HepG2 (cell line): ENCODE data around the gene CIAPIN1. TPM values are rescaled to one million over a fixed set of nuclear protein-coding genes. Genes with fewer than 3 reads are reported as not detected.

Experiments used
- CHCHD3 ChIP-seq: sonication (generic); formaldehyde crosslinking; IDR thresholded peaks from 2 replicates; pipeline ENCODE4 v1.8.0; 2022; ENCODE audit warnings: mild to moderate bottlenecking, missing genetic modification reagents, moderate library complexity
- CHD4 ChIP-seq: fragments of 200-600 bp; sonication (generic); IDR thresholded peaks from 2 replicates; pipeline ENCODE4 v1.7.0; 2017; ENCODE audit warnings: mild to moderate bottlenecking, low read length, borderline replicate concordance
- ELF3 ChIP-seq: IDR thresholded peaks from 2 replicates; pipeline ENCODE4 v1.6.1; 2016; ENCODE audit warnings: missing genetic modification reagents, missing compliant biosample characterization
- ESRRA ChIP-seq: sonication (generic); formaldehyde crosslinking; IDR thresholded peaks from 2 replicates; pipeline ENCODE4 v1.5.1; 2020; ENCODE audit warnings: mild to moderate bottlenecking, low read depth, missing genetic modification reagents
- GABPB1 ChIP-seq: IDR thresholded peaks from 2 replicates; pipeline ENCODE4 v1.6.1; 2016; ENCODE audit warnings: mild to moderate bottlenecking, missing genetic modification reagents, moderate library complexity, missing compliant biosample characterization
- GZF1 ChIP-seq: sonication (generic); formaldehyde crosslinking; IDR thresholded peaks from 2 replicates; pipeline ENCODE4 v1.5.1; 2020; ENCODE audit warnings: mild to moderate bottlenecking, missing genetic modification reagents
- IKZF1 ChIP-seq: fragments of 450-650 bp; IDR thresholded peaks from 2 replicates; pipeline ENCODE4 v1.7.1; 2016
- KAT2B ChIP-seq: fragments of 150-350 bp; IDR thresholded peaks from 2 replicates; pipeline ENCODE4 v1.6.1; 2014; ENCODE audit warnings: low read depth, low read length, borderline replicate concordance
- MAZ ChIP-seq, 2 experiments: sonication (generic) in 1 of 2; formaldehyde crosslinking in 1 of 2; IDR thresholded peaks; 2 replicates each; pipeline versions ENCODE4 v1.5.0 to v1.6.1; 2012 to 2020; ENCODE audit warnings: low read depth in 2 of 2, mild to moderate bottlenecking in 2 of 2, borderline replicate concordance in 1 of 2, improper control_type of control experiment in 1 of 2, low read length in 1 of 2, missing genetic modification reagents in 1 of 2, moderate library complexity in 1 of 2
- MXI1 ChIP-seq: IDR thresholded peaks from 3 replicates; pipeline ENCODE4 v1.6.1; 2012; ENCODE audit warnings: low read depth, low read length, inconsistent platforms, borderline replicate concordance
- NFIC ChIP-seq: IDR thresholded peaks from 2 replicates; pipeline ENCODE4 v1.6.1; 2012; ENCODE audit warnings: mild to moderate bottlenecking, low read length, inconsistent platforms
- RBFOX2 ChIP-seq: fragments of 200-400 bp; formaldehyde crosslinking; IDR thresholded peaks from 2 replicates; pipeline ENCODE4 v1.6.1; 2017; ENCODE audit warnings: low read depth, mild to moderate bottlenecking, low read length
- RELA ChIP-seq: sonication (generic); formaldehyde crosslinking; IDR thresholded peaks from 2 replicates; pipeline ENCODE4 v1.4.0; 2020; ENCODE audit warnings: missing genetic modification reagents
- TAF1 ChIP-seq: sonication (generic); formaldehyde crosslinking; IDR thresholded peaks from 2 replicates; pipeline ENCODE4 v1.4.0; 2020; ENCODE audit warnings: missing genetic modification reagents
- U2AF2 ChIP-seq: fragments of 200-400 bp; formaldehyde crosslinking; IDR thresholded peaks from 2 replicates; pipeline ENCODE4 v1.6.1; 2017; ENCODE audit warnings: low read depth, mild to moderate bottlenecking, low read length
- ZNF274 ChIP-seq: sonication (generic); formaldehyde crosslinking; IDR thresholded peaks from 2 replicates; pipeline ENCODE4 v1.5.1; 2020; ENCODE audit warnings: mild to moderate bottlenecking, missing genetic modification reagents
- polyA plus RNA-seq, 8 experiments: library from polyadenylated mRNA; depleted of rRNA in 3 of 8; stranded (reverse) in 7 of 8; unstranded in 1 of 8; fragments of >200 nt; fragmentation: Illumina TruSeq in 4 of 8; extraction: Trizol in 4 of 8; gene quantifications; 2 replicates each; pipeline versions ENCODE4 v1.2.1 to v1.2.3, GENCODE V29; 2011 to 2016; ENCODE audit warnings: low read depth in 4 of 8, missing spikeins in 1 of 8, mixed read lengths in 1 of 8; ENCODE audit not compliant: insufficient read depth in 1 of 8
- total RNA-seq, 5 experiments: library from RNA; depleted of rRNA; stranded (reverse); fragments of >200 nt; fragmentation: Illumina TruSeq; extraction: Trizol; gene quantifications; 2 replicates each; pipeline ENCODE4 v1.2.3, GENCODE V29; 2016; ENCODE audit warnings: low read depth in 1 of 5
- TF ChIP-seq, protein P1 (sequence below): sonication (generic); formaldehyde crosslinking; IDR thresholded peaks from 2 replicates; pipeline ENCODE4 v1.8.0; 2023; ENCODE audit warnings: mild to moderate bottlenecking, missing genetic modification reagents
- TF ChIP-seq, protein P2 (sequence below): sonication (generic); formaldehyde crosslinking; IDR thresholded peaks from 2 replicates; pipeline ENCODE4 v1.4.0; 2020; ENCODE audit warnings: mild to moderate bottlenecking, missing genetic modification reagents, borderline replicate concordance
- TF ChIP-seq, protein P3 (sequence below): sonication (generic); formaldehyde crosslinking; IDR thresholded peaks from 2 replicates; pipeline ENCODE4 v1.8.1; 2023; ENCODE audit warnings: missing genetic modification reagents, inconsistent platforms, borderline replicate concordance
- TF ChIP-seq, protein P4 (sequence below): sonication (generic); formaldehyde crosslinking; IDR thresholded peaks from 2 replicates; pipeline ENCODE4 v1.8.1; 2023; ENCODE audit warnings: mild to moderate bottlenecking, missing genetic modification reagents
- TF ChIP-seq, protein P5 (sequence below): sonication (generic); formaldehyde crosslinking; IDR thresholded peaks from 2 replicates; pipeline ENCODE4 v1.8.1; 2023; ENCODE audit warnings: missing genetic modification reagents, mild to moderate bottlenecking, borderline replicate concordance
- TF ChIP-seq, protein P6 (sequence below): sonication (generic); formaldehyde crosslinking; IDR thresholded peaks from 2 replicates; pipeline ENCODE4 v1.5.0; 2020; ENCODE audit warnings: mild to moderate bottlenecking, missing genetic modification reagents, borderline replicate concordance

The CIAPIN1 gene
- total and polyA plus RNA-seq, 2 of the 13 experiments (the other 11 are each of a cell fraction or from before 2014, with no cell fraction given): 69.3 to 89.7 TPM

DNA sequence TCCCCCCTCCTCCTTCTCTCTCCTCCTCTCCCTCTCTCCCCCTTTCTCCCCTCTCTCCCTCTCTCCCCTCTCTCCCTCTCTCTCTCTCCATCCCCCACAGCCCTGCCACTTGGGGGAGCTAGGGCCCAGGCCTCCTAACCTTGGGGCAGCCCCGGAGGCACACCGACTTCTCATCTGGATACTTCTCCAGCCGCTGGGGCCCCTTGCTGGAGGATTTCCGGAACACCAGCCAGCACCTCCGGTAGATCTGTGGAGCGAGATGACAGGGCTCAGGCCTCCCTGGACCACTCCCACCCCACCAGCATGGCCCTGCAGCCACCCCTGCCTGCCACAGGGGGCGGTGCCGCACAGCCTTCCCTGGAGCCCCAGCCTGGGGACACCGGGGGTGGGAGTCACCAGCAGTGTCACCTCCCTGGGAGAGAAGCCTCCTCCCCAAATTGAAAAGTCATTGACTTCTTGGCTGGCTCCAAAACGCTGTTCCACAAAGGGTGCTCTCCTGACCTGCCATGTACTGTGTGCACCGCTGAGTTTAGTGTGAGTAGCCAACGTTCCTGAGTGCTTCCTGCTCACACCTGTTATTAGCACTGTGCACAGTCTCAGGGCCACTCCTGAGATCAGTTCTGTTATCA lies 28.6 kb upstream of the CIAPIN1 start (continued):
- no peak for TF ChIP-seq CHD4
- TF ChIP-seq GZF1 (CRISPR knock-in tag): peak; percentile 77; the same call in 1 of the 2 replicates
- TF ChIP-seq, protein P1, sequence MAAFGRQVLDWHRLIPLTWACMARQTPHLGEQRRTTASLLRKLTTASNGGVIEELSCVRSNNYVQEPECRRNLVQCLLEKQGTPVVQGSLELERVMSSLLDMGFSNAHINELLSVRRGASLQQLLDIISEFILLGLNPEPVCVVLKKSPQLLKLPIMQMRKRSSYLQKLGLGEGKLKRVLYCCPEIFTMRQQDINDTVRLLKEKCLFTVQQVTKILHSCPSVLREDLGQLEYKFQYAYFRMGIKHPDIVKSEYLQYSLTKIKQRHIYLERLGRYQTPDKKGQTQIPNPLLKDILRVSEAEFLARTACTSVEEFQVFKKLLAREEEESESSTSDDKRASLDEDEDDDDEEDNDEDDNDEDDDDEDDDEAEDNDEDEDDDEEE: 0 out of 2 replicates have a peak, but pooled peaks have one; percentile 27
- no peak for TF ChIP-seq TAF1 (CRISPR knock-in tag)
- TF ChIP-seq ZNF274 (CRISPR knock-in tag): peak; percentile 53; the same call in 1 of the 2 replicates
- TF ChIP-seq RBFOX2: no peak
- TF ChIP-seq MAZ (IDR thresholded peaks at IDR 0.05; ENCODE audit: borderline replicate concordance, low read depth, low read length): peak; percentile 38; the same call in 1 of the 2 replicates
- no peak for TF ChIP-seq MAZ (CRISPR knock-in tag; IDR thresholded peaks at IDR 0.05; ENCODE audit: low read depth)
- TF ChIP-seq, protein P2, sequence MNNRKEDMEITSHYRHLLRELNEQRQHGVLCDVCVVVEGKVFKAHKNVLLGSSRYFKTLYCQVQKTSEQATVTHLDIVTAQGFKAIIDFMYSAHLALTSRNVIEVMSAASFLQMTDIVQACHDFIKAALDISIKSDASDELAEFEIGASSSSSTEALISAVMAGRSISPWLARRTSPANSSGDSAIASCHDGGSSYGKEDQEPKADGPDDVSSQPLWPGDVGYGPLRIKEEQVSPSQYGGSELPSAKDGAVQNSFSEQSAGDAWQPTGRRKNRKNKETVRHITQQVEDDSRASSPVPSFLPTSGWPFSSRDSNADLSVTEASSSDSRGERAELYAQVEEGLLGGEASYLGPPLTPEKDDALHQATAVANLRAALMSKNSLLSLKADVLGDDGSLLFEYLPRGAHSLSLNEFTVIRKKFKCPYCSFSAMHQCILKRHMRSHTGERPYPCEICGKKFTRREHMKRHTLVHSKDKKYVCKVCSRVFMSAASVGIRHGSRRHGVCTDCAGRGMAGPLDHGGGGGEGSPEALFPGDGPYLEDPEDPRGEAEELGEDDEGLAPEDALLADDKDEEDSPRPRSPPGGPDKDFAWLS (CRISPR knock-in tag): no peak
- TF ChIP-seq IKZF1: no peak
- TF ChIP-seq, protein P3, sequence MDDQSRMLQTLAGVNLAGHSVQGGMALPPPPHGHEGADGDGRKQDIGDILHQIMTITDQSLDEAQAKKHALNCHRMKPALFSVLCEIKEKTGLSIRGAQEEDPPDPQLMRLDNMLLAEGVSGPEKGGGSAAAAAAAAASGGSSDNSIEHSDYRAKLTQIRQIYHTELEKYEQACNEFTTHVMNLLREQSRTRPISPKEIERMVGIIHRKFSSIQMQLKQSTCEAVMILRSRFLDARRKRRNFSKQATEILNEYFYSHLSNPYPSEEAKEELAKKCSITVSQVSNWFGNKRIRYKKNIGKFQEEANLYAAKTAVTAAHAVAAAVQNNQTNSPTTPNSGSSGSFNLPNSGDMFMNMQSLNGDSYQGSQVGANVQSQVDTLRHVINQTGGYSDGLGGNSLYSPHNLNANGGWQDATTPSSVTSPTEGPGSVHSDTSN (CRISPR knock-in tag): no peak
- no peak for TF ChIP-seq KAT2B
- 0 out of 2 replicates have a peak, but pooled peaks have one; percentile 33 for TF ChIP-seq ESRRA (CRISPR knock-in tag)
- peak; percentile 54; the same call in 1 of the 2 replicates for TF ChIP-seq GABPB1 (CRISPR knock-in tag)
- TF ChIP-seq ELF3 (CRISPR knock-in tag): no peak
- no peak for TF ChIP-seq NFIC
- TF ChIP-seq RELA (CRISPR knock-in tag): no peak
- no peak for TF ChIP-seq CHCHD3 (CRISPR knock-in tag)
- peak; percentile 69; the same call in 1 of the 3 replicates for TF ChIP-seq MXI1
- TF ChIP-seq, protein P4, sequence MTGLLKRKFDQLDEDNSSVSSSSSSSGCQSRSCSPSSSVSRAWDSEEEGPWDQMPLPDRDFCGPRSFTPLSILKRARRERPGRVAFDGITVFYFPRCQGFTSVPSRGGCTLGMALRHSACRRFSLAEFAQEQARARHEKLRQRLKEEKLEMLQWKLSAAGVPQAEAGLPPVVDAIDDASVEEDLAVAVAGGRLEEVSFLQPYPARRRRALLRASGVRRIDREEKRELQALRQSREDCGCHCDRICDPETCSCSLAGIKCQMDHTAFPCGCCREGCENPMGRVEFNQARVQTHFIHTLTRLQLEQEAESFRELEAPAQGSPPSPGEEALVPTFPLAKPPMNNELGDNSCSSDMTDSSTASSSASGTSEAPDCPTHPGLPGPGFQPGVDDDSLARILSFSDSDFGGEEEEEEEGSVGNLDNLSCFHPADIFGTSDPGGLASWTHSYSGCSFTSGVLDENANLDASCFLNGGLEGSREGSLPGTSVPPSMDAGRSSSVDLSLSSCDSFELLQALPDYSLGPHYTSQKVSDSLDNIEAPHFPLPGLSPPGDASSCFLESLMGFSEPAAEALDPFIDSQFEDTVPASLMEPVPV (CRISPR knock-in tag): no peak
- TF ChIP-seq, protein P5, sequence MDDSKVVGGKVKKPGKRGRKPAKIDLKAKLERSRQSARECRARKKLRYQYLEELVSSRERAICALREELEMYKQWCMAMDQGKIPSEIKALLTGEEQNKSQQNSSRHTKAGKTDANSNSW (CRISPR knock-in tag): no peak
- no peak for TF ChIP-seq U2AF2
- TF ChIP-seq, protein P6, sequence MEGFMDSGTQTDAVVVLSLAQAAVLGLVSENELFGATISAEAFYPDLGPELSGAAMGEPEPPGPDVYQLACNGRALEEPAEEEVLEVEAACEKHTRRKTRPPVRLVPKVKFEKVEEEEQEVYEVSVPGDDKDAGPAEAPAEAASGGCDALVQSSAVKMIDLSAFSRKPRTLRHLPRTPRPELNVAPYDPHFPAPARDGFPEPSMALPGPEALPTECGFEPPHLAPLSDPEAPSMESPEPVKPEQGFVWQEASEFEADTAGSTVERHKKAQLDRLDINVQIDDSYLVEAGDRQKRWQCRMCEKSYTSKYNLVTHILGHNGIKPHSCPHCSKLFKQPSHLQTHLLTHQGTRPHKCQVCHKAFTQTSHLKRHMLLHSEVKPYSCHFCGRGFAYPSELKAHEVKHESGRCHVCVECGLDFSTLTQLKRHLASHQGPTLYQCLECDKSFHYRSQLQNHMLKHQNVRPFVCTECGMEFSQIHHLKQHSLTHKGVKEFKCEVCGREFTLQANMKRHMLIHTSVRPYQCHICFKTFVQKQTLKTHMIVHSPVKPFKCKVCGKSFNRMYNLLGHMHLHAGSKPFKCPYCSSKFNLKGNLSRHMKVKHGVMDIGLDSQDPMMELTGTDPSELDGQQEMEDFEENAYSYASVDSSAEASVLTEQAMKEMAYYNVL: peak; percentile 56; the same call in 1 of the 2 replicates
